GM13976 (cell line): ENCODE measurements around the gene MDP1.

Experiments used
- DNase-seq: peaks from one replicate; pipeline ENCODE4 v3.0.0; 2012; ENCODE audit warnings: low spot score
- CTCF ChIP-seq: IDR thresholded peaks from 2 replicates; pipeline ENCODE4 v1.5.1; 2012; ENCODE audit warnings: borderline replicate concordance, mild to moderate bottlenecking; ENCODE audit not compliant: insufficient read depth; ENCODE audit errors: extremely low read depth, missing control alignments, control extremely low read depth
- in situ Hi-C: fragments of 300-500 bp; cut with MboI; formaldehyde crosslinking; loops from one replicate; pipeline ENCODE4 v1.12.0; 2022; ENCODE audit warnings: low sequenced_read_pairs, mixed read lengths, inconsistent platforms; ENCODE audit not compliant: unreplicated experiment

Gene MDP1

DNA sequence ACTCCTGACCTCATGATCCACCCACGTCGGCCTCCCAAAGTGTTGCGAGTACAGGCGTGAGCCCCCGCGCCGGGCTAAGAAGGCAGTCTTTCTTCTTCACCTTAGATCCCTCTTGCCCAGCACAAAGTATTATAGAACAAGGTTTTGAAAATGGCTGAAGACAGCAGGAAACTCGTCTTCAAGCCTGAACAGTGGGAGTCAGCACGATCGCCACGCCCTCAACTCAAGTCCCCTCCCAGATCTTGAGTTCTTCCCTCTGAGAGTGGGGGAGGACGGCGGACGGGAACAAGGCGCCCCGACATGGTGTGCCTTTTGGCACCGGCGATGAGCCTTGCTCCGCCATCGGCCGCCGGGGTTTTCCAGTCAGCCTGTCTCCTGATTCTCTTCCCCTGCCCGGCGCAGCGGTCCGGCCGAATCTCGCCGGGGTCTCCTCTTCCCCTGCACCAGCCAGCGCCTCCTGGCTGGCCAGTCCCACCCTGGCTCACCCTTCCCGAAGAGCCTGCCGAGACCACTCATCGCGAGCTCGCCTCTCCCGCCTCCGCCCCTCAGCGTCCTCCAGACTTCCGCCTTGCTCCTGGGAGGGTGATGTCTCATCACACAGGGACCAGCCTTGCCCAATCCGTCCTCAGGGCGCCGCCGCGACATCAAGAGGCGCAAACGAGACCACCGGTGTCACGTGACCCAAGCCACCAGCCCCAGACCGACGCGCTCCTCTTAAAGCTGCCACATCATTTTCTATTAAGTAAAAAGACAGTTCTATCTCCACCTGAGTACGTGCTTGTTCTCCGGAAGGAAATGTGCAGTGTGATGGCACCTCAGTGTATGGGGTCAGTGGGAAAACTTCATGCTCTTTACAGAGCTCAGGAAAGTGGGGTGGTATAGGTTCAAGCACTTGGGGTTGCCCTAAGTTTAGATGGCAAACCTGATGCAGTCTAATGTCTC, 2.7 kb downstream of the MDP1 start, which contains the start of gene CHMP4A:
Gene CHMP4A, minus strand, starts transcription at position 565 of the 942 bp plus-strand sequence. Its CDS starts 49 bp downstream, at position 516.
- in situ Hi-C loops = no loop called here
- peak; percentile 97 for DNase-seq
- no peak for TF ChIP-seq CTCF

DNA sequence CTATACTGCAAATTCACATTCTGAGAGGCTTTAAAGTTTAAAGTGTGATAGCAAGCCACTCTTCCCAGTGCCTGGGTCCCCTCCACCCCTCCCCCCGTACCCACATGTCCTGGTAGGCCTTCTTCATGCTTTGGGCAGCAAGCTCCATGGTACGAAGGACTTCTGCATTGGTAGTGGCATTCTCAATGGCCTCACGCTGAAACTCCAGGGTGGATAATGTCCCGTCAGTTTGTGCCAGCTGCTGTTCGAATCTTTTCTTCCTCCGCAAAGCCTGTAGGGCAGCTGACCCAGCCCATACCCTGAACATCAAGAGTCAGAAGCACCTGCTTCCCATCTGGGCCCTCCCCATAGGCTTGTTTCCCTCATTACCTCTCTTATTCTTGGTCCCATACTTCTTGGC, 4.6 kb downstream of the MDP1 start:
- in situ Hi-C loops = no loop called here
- no peak for DNase-seq
- TF ChIP-seq CTCF = no peak

DNA sequence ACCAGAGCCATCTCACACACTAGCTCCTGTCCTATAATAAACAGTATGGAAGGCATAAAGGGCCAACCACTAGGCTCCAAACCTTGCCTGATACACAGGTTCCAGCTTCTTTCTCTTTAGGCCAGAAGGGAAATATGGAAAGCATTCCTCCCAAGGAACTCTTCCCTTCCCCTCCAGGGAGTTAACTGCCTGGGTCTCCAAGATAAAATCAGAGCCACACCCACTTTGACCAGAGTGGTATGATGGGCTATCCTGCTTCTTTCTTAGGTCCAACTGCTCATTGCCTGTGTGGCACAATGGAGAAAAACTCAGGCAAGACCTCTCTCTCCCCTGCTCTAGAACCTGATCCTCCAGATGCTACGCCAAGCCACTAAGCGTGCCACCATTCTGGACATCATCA, 8.2 kb downstream of the MDP1 start:
- no peak for TF ChIP-seq CTCF
- DNase-seq = no peak
- in situ Hi-C loops = no loop called here

DNA sequence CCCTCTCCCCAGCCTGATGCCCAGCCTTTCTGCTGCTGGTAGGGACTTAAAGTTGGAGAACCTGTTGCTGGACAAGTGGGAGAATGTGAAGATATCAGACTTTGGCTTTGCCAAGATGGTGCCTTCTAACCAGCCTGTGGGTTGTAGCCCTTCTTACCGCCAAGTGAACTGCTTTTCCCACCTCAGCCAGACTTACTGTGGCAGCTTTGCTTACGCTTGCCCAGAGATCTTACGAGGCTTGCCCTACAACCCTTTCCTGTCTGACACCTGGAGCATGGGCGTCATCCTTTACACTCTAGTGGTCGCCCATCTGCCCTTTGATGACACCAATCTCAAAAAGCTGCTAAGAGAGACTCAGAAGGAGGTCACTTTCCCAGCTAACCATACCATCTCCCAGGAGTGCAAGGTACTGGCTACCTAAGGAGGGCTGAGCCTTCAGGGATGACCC, 8.7 kb downstream of the MDP1 start:
- no peak for DNase-seq

DNA sequence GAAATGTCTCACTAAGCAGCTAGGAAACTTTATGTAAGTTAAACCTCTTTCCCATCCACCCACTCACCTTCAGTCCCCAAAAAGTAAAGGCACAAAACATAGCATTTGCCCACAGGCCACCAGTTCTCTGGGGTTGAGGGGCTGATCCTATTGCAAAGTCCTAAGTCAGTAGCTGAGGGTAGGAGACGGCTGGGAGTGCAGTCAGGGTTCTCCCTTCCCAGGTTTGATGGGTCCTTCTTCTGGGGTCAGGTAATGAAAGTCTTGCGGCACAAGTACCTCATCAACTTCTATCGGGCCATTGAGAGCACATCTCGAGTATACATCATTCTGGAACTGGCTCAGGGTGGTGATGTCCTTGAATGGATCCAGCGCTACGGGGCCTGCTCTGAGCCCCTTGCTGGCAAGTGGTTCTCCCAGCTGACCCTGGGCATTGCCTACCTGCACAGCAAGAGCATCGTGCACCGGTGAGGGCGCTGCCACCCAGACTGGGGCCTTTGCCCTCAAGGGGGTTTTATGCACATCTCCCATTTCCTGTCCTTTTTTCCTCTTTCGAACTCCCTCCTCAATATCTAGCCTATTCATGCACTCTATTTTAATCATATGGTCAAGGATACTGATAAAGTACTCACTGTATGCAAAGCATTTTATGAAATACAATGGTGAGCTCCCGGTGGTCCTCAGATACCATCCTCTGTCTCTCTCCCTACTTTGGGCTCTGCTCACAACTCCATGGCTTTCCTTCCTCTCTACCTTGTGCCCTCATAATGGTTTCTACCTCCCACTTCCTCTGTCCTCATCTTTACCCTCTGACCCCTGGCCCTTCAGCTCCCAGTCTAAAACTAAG, 9.4 kb downstream of the MDP1 start:
- DNase-seq = no peak
- TF ChIP-seq CTCF = no peak
- in situ Hi-C loops = no loop called here

More for the DNA sequence above, 8.7 kb downstream of the MDP1 start:
- TF ChIP-seq CTCF = no peak
- in situ Hi-C loops = no loop called here
